VCaP (cell line): Measurements from ENCODE around the gene TXNDC2.
"Not testable (repeated sequence)": the region's sequence is repeated elsewhere in the genome, so short reads cannot be mapped to it uniquely, and the experiment has no call there.

Experiments used
- H3K27ac ChIP-seq: fragments of 450-650 bp; 2 replicates; pipeline ENCODE4 v1.5.1; 2017
- CTCF ChIP-seq: fragments of 450-650 bp; conservative IDR thresholded peaks from 2 replicates; pipeline ENCODE4 v1.5.1; 2017; ENCODE audit warnings: mild to moderate bottlenecking, moderate library complexity

TXNDC2 gene

GRCh38 chr18:9890196-9890595, 4.4 kb downstream of the TXNDC2 start:
- TF ChIP-seq CTCF = no peak

GRCh38 chr18:9890957-9891356, 5.2 kb downstream of the TXNDC2 start:
- no peak for TF ChIP-seq CTCF
- no peak overlapping the region for H3K27ac ChIP-seq

More at GRCh38 chr18:9890196-9890595, 4.4 kb downstream of the TXNDC2 start:
- no peak overlapping the region for H3K27ac ChIP-seq

- not testable (repeated sequence) for H3K27ac ChIP-seq
Observed at GRCh38 chr18:9891515-9891914, 5.7 kb downstream of the TXNDC2 start.

- no peak for TF ChIP-seq CTCF
- H3K27ac ChIP-seq = no peak overlapping the region
Observed at GRCh38 chr18:9894454-9895068, 8.8 kb downstream of the TXNDC2 start.

GRCh38 chr18:9897129-9897528, 11.4 kb downstream of the TXNDC2 start:
- no peak for TF ChIP-seq CTCF
- no peak overlapping the region for H3K27ac ChIP-seq

GRCh38 chr18:9897787-9898291, 12.1 kb downstream of the TXNDC2 start:
- H3K27ac ChIP-seq = not testable (repeated sequence)

GRCh38 chr18:9898792-9899549, 13.2 kb downstream of the TXNDC2 start:
- H3K27ac ChIP-seq = no peak overlapping the region
- TF ChIP-seq CTCF = no peak

GRCh38 chr18:9899550-9899930, 13.8 kb downstream of the TXNDC2 start:
- not testable (repeated sequence) for H3K27ac ChIP-seq

GRCh38 chr18:9900699-9901098, 14.9 kb downstream of the TXNDC2 start:
- TF ChIP-seq CTCF = no peak
- no peak overlapping the region for H3K27ac ChIP-seq
